Activated CD8-positive, alpha-beta memory T cell treated with anti-CD3 and anti-CD28 coated beads, Interleukin-2, amount 50 U/mL, for 1 hour (primary cell): ENCODE measurements around the gene ANXA2R.
A peak's percentile ranks its signal among the peaks of the same experiment; 100 is the strongest.
"Not testable (repeated sequence)": the region's sequence is repeated elsewhere in the genome, so short reads cannot be mapped to it uniquely, and the experiment has no call there.

Experiments used
- DNase-seq: peaks from one replicate; pipeline ENCODE4 v3.0.0-alpha.2; 2020; ENCODE audit errors: extremely low read depth

ANXA2R gene, protein sequence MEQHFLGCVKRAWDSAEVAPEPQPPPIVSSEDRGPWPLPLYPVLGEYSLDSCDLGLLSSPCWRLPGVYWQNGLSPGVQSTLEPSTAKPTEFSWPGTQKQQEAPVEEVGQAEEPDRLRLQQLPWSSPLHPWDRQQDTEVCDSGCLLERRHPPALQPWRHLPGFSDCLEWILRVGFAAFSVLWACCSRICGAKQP

GRCh38 chr5:43040287-43041098 lies at the start of gene ANXA2R:
TSS of gene ANXA2R (minus strand) at chr5:43040319. CDS start at chr5:43040046, 273 bp downstream.
- peak; percentile 86 for DNase-seq

GRCh38 chr5:43086118-43086908 lies 46.2 kb upstream of the ANXA2R start:
- DNase-seq = not testable (repeated sequence)

DNA sequence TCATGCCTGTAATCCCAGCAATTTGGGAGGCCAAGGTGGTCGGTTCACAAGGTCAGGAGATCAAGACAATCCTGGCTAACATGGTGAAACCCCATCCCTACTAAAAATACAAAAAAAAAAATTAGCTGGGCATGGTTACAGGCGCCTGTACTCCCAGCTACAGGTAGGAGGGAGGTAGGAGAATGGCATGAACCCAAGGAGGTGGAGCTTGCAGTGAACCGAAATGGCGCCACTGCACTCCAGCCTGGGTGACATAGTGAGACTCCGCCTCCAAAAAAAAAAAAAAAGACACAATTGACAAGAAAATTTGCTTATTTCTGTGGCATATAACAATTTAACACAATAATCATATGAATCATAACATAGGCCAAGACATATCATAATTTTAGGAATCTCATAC lies 45.3 kb upstream of the ANXA2R start:
- no peak for DNase-seq

DNA sequence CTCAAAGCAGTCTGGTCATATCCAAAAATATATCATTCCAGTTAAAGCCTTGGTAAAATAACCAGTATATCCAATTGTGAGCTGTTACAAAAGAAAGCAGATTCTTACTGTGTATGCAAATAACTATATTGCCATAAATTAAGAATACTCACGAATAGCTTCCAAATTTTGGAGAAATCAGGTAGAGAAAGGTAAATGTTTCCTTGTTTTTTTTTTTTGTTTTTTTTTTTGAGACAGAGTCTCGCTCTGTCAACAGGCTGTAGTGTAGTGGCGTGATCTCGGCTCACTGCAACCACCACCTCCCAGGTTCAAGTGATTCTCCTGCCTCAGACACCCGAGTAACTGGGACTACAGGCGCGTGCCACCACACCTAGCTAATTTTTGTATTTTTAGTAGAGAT lies 44.3 kb upstream of the ANXA2R start:
- not testable (repeated sequence) for DNase-seq

DNA sequence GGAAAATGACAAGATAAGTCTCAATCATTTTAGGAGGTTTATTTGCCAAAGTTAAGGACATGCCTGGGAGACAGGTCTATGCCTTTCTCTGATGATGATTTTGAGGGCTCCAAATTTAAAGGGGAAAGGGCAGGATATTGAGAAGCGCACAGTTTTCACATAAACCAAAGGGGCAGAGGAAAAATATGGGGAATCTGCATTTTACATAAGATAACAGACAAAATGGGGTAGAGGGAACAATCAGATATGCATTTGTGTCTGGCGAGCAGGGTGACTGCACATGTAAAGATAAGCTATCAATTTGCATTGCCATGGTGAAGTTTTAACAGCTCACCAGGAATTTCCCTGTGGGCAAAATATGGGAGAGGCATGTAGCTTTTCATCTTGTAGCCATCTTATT lies 41.2 kb upstream of the ANXA2R start:
- DNase-seq = not testable (repeated sequence)

- no peak for DNase-seq
These were observed 38.8 kb upstream of the ANXA2R start for GRCh38 chr5:43078956-43079355.

GRCh38 chr5:43077446-43078191 lies 37.5 kb upstream of the ANXA2R start:
- DNase-seq = not testable (repeated sequence)

DNA sequence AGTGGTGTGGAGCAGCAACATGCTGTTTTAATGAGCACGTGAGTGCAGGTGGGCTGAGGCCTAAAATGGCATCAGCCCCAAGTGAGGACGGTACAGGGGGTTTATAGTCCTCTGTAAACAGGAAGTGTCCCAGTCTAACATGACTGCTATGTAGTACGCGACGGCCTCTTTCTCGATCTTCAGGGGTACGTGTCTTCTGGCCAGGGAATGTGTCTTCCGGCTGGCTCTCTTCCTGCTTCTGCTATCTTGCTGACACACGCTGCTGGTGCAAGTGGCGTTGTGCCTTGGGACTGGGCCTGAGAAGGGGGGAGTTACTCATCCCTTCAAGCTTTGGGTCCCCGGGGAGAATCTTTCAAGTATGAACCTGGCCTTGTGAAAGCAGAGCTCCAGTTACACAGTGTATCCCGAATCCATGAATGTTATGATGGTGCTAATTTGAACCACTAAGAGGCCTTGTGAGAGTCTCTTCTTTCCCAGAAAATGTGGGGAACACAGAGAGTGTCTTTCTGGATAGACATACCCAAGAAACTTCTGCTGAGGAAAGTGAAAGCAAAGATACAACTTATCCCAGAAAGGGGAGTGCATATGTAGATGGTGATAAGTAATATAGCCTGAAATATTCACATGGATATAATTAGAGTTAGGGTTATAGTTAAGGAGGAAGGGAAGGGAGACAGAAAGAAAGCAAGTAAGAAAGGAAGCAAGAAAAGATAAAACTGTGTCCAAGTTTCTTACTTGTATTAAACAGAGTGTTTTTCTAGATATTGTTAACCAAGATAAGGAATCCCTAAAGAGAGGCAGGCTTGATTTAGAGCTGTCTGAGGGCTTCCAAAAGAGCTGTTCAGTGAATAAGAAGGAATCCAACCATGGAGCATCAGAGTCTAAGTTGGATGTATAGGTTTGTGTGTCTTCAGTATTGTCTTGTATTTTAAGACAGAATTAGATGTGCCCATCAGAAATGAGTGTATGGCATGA lies 35.5 kb upstream of the ANXA2R start:
- no peak for DNase-seq

- no peak for DNase-seq
These were observed 34.8 kb upstream of the ANXA2R start for GRCh38 chr5:43074987-43075318.

DNA sequence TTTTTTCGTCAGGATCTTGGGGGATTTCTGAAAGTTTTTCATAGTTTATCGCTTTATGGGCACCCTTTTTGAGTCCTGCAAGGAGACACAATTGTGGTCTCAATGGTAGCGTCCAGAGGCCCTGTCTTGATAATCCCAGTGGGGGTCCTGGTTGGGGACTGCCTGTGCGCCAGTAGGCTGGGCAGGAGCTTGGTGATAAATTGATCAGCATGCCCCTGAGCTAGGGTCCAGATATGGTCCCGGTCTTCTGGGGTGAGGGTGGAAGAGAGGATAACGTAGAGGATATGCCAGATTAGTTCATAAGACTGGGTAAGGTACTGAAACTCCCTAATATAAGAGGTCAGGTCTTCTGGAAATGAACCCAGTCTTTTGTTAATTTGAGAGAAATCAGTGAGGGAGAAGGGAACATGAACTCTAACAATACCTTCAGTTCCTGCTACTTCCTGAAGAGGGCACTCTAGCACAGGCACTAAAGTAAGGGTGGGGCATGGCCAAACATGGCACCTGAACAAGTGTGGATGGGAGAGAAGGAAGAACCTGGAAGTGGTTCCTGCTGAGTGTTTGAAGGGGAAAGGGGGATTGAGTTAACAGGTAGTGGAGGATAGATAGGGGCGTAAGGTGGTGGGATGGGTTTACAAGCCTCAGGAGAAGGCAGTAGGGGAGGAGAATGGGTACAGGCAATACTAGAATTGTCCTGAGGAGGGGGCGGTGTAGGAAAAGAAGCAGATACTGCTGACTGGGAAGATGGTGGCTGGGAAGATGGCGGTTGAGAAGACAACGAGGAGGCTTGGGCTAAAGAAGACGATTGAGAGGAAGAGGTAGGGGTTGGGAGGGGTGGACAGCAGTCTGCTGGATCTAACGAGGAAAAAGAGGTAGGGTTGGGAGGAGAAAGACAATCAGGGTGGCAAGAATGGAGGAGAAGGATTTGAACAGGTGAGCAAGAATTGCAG lies 33.8 kb upstream of the ANXA2R start:
- DNase-seq = no peak

- DNase-seq = not testable (repeated sequence)
These were observed 29.2 kb upstream of the ANXA2R start for GRCh38 chr5:43069401-43069720.

GRCh38 chr5:43068037-43068436 lies 27.9 kb upstream of the ANXA2R start:
- DNase-seq = no peak

GRCh38 chr5:43066799-43067741 lies 27.0 kb upstream of the ANXA2R start:
- peak; percentile 73 for DNase-seq

- no peak for DNase-seq
These were observed 26.1 kb upstream of the ANXA2R start for GRCh38 chr5:43065948-43066798.

DNA sequence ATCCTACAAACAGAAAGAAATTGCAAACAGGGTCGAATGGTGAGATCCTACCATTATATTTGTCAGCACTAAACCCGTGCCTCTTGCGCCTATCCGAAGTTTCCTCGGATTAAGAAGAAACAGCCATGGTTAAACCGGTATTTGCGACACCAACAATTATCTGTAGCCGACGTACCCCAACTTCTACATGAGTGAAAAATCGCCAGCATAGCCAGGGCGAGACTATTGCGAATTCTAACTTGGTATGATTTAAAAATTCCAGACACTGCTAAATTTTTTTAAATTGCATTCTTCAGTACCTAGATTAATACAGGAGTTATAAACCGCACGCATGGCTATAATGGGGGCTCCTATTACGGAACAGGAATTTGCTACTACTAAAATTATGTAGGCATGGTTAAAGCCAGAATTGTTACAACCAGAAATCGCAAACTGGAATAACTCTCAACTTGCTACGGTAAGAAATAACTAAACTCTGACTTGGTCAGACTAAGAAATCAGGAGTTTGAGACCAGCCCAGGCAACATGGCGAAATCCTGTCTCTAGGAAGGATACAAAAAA lies 25.3 kb upstream of the ANXA2R start:
- DNase-seq = no peak

DNA sequence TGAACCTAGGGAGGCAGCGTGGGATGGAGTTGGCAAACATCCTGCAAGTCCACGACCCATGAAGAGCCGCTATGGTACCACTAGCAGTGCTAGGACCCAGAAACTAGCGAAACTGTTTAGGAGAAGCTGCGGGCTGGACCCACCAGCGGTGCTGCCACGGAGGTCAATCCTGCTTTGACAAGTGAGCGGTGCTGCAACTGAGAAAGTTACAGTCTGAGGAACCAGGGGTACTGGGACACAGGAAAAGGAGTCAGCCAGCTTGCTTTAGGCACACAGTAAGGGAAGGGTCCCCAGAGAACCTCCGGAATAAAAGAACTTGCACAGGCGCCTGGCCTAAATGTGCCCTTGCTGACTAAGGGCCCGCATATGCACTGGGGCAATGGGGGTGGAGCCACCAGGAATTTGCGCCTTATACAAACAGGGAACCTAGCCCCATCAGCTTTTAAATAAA lies 23.6 kb upstream of the ANXA2R start:
- no peak for DNase-seq

DNA sequence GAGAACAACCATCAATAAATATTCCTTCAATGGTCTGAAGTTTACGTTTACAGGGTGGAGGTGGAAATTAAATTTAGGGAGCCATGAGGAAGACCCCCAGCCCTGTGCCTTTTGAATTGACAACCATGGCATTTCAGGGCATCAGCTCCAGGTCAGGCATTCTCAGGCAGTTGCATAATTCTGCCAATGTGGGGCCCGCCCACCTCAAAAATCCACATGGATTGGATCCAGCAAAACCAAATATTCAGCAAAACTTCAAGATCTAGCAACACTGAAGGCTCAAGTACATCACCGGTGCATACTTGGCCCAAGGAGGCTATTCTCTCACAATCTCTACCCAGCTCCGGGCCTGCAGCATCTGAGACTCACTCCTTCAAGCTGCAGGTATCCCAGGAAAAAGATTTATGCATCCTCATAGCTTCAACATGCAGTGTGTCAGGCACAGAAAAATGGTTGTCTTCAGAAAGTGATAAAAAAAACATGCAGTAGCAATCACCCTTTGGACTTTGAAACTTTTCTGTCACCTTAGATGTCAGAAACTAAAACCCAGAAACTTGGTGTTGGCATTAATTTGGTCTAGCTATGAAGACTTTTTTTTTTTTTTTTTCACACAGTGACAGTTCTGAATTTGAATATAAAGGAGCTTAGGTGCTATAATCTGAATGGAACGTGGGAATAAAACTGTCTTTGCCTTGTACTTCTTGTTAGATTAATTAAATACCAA lies 21.4 kb upstream of the ANXA2R start:
- DNase-seq = no peak
